NCI-H146 (cell line): ENCODE data around the gene KEAP1.

ENCODE experiments used
- DNase-seq: peaks from one replicate; lab custom pipeline; 2025; lab: John Stamatoyannopoulos, UW

The KEAP1 gene

DNA sequence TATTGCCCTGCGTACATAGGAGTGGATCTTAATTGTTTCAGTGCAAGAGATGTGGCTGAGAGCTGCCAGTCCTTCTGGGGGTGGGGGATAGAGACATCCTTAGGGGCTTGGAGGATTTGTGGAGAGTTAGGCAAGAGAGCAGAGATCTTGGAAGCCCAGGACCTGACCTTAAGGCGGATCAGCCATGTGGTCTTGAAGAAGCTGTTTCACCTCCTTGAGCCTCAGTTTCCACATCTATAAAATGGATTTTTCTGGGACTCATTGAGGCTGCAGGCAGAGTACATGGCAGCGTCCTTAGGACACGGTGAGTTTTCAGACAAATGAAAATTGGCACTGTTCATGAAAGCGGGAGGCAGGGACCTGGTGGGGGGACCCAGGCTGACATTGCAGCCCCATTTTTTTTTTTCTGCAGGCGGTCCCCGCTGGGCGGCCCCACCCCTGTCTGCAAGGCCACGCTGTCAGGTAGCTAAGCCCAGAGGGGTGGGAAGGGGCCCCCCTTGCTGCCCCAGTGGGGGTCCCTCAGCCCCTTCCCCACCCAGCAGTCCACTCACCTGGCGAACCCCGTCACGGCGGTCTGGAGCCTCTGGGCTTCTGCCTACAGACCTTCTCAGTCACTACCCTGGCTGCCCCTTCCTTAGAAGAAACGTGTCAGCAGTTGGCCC, 52.8 kb downstream of the KEAP1 start:
- DNase-seq = no peak

DNA sequence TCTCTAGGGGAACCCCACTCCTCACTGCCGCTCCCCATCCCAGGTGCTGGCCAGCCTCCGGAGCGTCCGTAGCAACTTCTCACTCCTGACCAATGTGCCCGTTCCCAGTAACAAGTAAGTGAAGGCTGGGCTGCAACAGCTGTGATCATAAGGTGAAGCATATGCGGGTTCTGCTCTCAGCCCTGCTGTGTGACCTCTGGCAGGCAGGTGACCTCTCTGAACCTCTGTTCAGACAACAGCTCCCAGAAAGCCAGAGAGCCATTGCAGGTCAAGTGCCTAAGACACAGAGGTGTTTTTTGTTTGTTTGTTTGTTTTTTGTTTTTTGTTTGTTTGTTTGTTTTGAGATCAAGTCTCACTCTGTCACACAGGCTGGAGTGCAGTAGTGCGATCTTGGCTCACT, 54.1 kb downstream of the KEAP1 start:
- no peak for DNase-seq

- DNase-seq = no peak
These were observed 60.5 kb downstream of the KEAP1 start for GRCh38 chr19:10442698-10443097.

- no peak for DNase-seq
These were observed 63.6 kb downstream of the KEAP1 start for GRCh38 chr19:10439588-10439987.
